ENCODE measurements around the gene ATP2B2. TPM values are rescaled to one million over a fixed set of nuclear protein-coding genes. Genes with fewer than 3 reads are reported as not detected.

Gene ATP2B2
- total and polyA plus RNA-seq, 9 of the 15 experiments (the other 6 are each of a cell fraction or from before 2014, with no cell fraction given), result 0.06 TPM; not detected in 8

GRCh38 chr3:10315101-10315500 lies 190.3 kb downstream of the ATP2B2 start (continued):
- TF ChIP-seq, protein P1, sequence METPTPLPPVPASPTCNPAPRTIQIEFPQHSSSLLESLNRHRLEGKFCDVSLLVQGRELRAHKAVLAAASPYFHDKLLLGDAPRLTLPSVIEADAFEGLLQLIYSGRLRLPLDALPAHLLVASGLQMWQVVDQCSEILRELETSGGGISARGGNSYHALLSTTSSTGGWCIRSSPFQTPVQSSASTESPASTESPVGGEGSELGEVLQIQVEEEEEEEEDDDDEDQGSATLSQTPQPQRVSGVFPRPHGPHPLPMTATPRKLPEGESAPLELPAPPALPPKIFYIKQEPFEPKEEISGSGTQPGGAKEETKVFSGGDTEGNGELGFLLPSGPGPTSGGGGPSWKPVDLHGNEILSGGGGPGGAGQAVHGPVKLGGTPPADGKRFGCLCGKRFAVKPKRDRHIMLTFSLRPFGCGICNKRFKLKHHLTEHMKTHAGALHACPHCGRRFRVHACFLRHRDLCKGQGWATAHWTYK (CRISPR knock-in tag; IDR thresholded peaks at IDR 0.05), result no peak
- peak; percentile 60; the same call in 1 of the 2 replicates for TF ChIP-seq ZBTB33 (CRISPR knock-in tag; IDR thresholded peaks at IDR 0.05)
- TF ChIP-seq, protein P2, sequence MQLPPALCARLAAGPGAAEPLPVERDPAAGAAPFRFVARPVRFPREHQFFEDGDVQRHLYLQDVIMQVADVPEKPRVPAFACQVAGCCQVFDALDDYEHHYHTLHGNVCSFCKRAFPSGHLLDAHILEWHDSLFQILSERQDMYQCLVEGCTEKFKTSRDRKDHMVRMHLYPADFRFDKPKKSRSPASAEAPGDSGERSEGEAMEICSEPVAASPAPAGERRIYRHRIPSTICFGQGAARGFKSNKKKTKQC (CRISPR knock-in tag; IDR thresholded peaks at IDR 0.05), result no peak

DNA sequence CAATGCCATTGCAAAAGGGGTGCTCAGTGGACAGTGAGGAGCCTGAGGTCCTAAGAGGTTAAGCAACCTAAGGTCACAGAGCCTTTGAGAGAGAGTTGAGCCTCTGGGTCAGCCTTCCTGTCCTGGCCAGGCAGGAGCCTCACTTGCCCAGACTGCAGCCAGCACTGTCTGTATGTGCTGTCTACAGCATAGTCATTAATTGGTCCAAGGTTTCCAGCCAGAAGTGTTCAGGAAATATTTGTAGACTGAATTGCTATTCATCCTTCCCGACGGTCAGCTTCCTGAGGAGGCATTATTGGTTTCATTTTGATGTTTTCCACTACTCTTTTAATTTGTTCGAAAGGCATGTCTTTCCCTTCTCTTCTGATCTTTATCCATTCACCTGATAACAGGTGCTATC lies 192.5 kb downstream of the ATP2B2 start:
- in situ Hi-C loops (cut with MboI) (loop anchor here (25.0 kb wide), 1 partner anchor 801 kb away; no protein-coding TSS in a partner anchor), intact Hi-C loops (cut with micrococcal nuclease) (no loop called here)
- no peak overlapping the region for H3K4me3 ChIP-seq
- ChIA-PET CTCF (ENCODE audit: low intra/inter-chr PET ratio) (no interaction called here), POLR2A (interaction anchor here (0.8 to 3.0 kb wide), 4 partner anchors 8 to 176 kb away, joined by 3 to 24 read pairs (median 7); partner anchors contain the start of gene SEC13)
- H4K20me1 ChIP-seq (replicated peaks; ENCODE audit: control insufficient read depth, insufficient read depth, low read length), result peaks cover 5% of the 10 kb centered on the region; the same call in 1 of the 2 replicates
- peaks cover 8% of the 10 kb centered on the region; the same call in 2 of the 3 replicates for H3K79me2 ChIP-seq (ENCODE audit: control insufficient read depth, insufficient read depth, low read length)
- H3K36me3 ChIP-seq (ENCODE audit: control insufficient read depth, insufficient read depth, low read length), result peaks cover 94% of the 10 kb centered on the region
- TF ChIP-seq ETS2 (tag; IDR thresholded peaks at IDR 0.05; ENCODE audit: borderline replicate concordance, poor library complexity, severe bottlenecking) (no peak), ASH1L (IDR thresholded peaks at IDR 0.05; ENCODE audit: borderline replicate concordance, low read depth, partially characterized antibody) (no peak), SMAD3 (CRISPR knock-in tag; conservative IDR thresholded peaks at IDR 0.05) (no peak), COPS2 (conservative IDR thresholded peaks at IDR 0.05) (no peak), TAL1 (IDR thresholded peaks at IDR 0.05) (no peak), ZNF57 (CRISPR knock-in tag; IDR thresholded peaks at IDR 0.05) (no peak), SMARCA4 (IDR thresholded peaks at IDR 0.05) (no peak)
- no peaks in the 10 kb centered on the region for H3K9me3 ChIP-seq (replicated peaks; ENCODE audit: control insufficient read depth, insufficient read depth, low read depth, low read length)
- DNase-seq (ENCODE audit: extremely low read depth in 1 of 4, low spot score in 3 of 4) (no peak), FAIRE-seq (no peak), ATAC-seq (no peak)
- no peaks in the 10 kb centered on the region for H3K27me3 ChIP-seq (ENCODE audit: control insufficient read depth in 2 of 2, insufficient read depth in 2 of 2, low read length in 2 of 2)
- 71% methylated on average over 3 of the region's 3 CpGs for WGBS (ENCODE audit: insufficient coverage, low coverage, missing lambda C conversion rate)
- H2AFZ ChIP-seq (ENCODE audit: low read depth, low read length), result no peak overlapping the region
- H3K4me1 ChIP-seq (replicated peaks in 1 of 2; ENCODE audit: control insufficient read depth in 2 of 2, insufficient read depth in 2 of 2, low read length in 2 of 2), result peaks cover 0 to 5% of the 10 kb centered on the region in 2 experiments; a peak in 1 of 5 replicates
- H3K9me1 ChIP-seq (ENCODE audit: control insufficient read depth, insufficient read depth, low read length), result peaks cover 4% of the 10 kb centered on the region
- BruUV-seq (replicated peaks), result no TSS peak
- H3K4me2 ChIP-seq (ENCODE audit: insufficient read depth, low read length), result no peak overlapping the region
- H3K9ac ChIP-seq (ENCODE audit: insufficient read depth in 1 of 2, low read depth in 2 of 2, low read length in 2 of 2), result no peak overlapping the region
- no peak overlapping the region for H3K27ac ChIP-seq (ENCODE audit: extremely low read depth, low read depth, low read length)
